LNCaP clone FGC (cell line): ENCODE measurements around the gene LCMT1.

ENCODE experiments used
- DNase-seq: peaks from one replicate; pipeline ENCODE4 v3.0.0-alpha.2; 2011; ENCODE audit warnings: low read depth
- H3K4me3 ChIP-seq: 2 replicates; pipeline ENCODE4 v1.5.1; 2011; ENCODE audit warnings: mild to moderate bottlenecking, low read depth, low read length, control low read depth
- TF ChIP-seq, protein P1 (sequence below): IDR thresholded peaks from 2 replicates; pipeline ENCODE4 v1.5.1; 2012; ENCODE audit warnings: mild to moderate bottlenecking; ENCODE audit not compliant: control insufficient read depth, insufficient read depth; ENCODE audit errors: extremely low read depth

LCMT1 gene

GRCh38 chr16:25143928-25144327 lies 32.4 kb downstream of the LCMT1 start:
- TF ChIP-seq, protein P1, sequence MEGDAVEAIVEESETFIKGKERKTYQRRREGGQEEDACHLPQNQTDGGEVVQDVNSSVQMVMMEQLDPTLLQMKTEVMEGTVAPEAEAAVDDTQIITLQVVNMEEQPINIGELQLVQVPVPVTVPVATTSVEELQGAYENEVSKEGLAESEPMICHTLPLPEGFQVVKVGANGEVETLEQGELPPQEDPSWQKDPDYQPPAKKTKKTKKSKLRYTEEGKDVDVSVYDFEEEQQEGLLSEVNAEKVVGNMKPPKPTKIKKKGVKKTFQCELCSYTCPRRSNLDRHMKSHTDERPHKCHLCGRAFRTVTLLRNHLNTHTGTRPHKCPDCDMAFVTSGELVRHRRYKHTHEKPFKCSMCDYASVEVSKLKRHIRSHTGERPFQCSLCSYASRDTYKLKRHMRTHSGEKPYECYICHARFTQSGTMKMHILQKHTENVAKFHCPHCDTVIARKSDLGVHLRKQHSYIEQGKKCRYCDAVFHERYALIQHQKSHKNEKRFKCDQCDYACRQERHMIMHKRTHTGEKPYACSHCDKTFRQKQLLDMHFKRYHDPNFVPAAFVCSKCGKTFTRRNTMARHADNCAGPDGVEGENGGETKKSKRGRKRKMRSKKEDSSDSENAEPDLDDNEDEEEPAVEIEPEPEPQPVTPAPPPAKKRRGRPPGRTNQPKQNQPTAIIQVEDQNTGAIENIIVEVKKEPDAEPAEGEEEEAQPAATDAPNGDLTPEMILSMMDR = peak; percentile 83
- peak; percentile 37 for DNase-seq
- H3K4me3 ChIP-seq = no peak overlapping the region

DNA sequence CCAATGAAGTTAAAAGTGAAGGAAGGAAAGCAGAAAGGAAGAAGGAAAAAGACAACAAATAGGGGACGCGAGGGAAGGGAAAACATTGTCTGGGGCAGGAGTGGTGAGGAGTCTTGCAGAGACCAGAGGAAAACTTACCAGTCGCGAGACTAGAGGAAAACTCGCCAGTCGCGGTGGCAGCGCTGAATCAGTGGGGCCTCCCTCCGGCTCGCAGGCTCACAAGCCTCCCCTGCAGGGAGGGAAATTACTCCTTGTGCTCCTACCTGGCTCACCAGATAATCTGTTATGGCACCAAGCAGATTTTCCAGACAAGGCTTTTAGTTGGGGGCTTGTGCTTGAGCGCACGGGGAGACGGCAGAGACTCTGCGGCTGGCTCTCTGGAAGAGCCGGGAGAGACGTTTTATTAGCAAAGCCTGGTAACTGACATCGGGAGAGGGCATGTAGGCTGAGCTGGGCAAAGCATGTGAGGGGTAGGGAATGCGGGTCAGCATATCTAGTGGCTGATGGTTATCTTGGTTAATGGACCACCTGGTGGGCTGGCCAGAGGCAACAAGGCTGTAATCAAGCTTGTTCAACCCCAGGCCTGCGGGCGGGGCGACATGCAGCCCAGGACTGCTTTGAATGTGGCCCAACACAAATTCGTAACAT lies 37.1 kb downstream of the LCMT1 start:
- no peak for DNase-seq
- no peak overlapping the region for H3K4me3 ChIP-seq
- TF ChIP-seq, protein P1 = no peak

- no peak overlapping the region for H3K4me3 ChIP-seq
- TF ChIP-seq, protein P1 = no peak
- DNase-seq = no peak
These were observed 40.5 kb downstream of the LCMT1 start for GRCh38 chr16:25151996-25152395.

- no peak for DNase-seq
- H3K4me3 ChIP-seq = no peak overlapping the region
- TF ChIP-seq, protein P1 = no peak
These were observed 44.3 kb downstream of the LCMT1 start for GRCh38 chr16:25155553-25156460.

GRCh38 chr16:25157271-25157875 lies 45.8 kb downstream of the LCMT1 start:
- TF ChIP-seq, protein P1 = no peak
- DNase-seq = no peak
- no peak overlapping the region for H3K4me3 ChIP-seq

GRCh38 chr16:25158401-25158800 lies 46.9 kb downstream of the LCMT1 start:
- DNase-seq = no peak
- TF ChIP-seq, protein P1 = no peak
- no peak overlapping the region for H3K4me3 ChIP-seq
